GDM1 (cell line): ENCODE data around the gene MACROD2.

Source experiments
- DNase-seq: peaks from one replicate; lab custom pipeline; 2025; lab: John Stamatoyannopoulos, UW

Gene MACROD2

GRCh38 chr20:14866841-14867514, 871.7 kb downstream of the MACROD2 start:
- DNase-seq = no peak

GRCh38 chr20:14877301-14878028, 882.1 kb downstream of the MACROD2 start:
- DNase-seq = no peak

- DNase-seq = no peak
Measured at GRCh38 chr20:14878676-14879019, 883.3 kb downstream of the MACROD2 start.

GRCh38 chr20:14879020-14879697, 883.8 kb downstream of the MACROD2 start:
- no peak for DNase-seq

GRCh38 chr20:14879839-14880238, 884.5 kb downstream of the MACROD2 start:
- DNase-seq = no peak

GRCh38 chr20:14881518-14881917, 886.2 kb downstream of the MACROD2 start:
- no peak for DNase-seq

- no peak for DNase-seq
Measured at GRCh38 chr20:14882157-14882556, 886.8 kb downstream of the MACROD2 start.

- no peak for DNase-seq
Measured at GRCh38 chr20:14882846-14883245, 887.5 kb downstream of the MACROD2 start.

- DNase-seq = no peak
Measured at GRCh38 chr20:14883324-14883723, 888.0 kb downstream of the MACROD2 start.

GRCh38 chr20:14885661-14886060, 890.3 kb downstream of the MACROD2 start:
- no peak for DNase-seq

GRCh38 chr20:14888134-14888533, 892.8 kb downstream of the MACROD2 start:
- no peak for DNase-seq

- DNase-seq = no peak
Measured at GRCh38 chr20:14889496-14890255, 894.4 kb downstream of the MACROD2 start.

GRCh38 chr20:14890713-14891112, 895.4 kb downstream of the MACROD2 start:
- DNase-seq = no peak

- DNase-seq = no peak
Measured at GRCh38 chr20:14892782-14893181, 897.5 kb downstream of the MACROD2 start.

- DNase-seq = no peak
Measured at GRCh38 chr20:14896569-14896968, 901.3 kb downstream of the MACROD2 start.

GRCh38 chr20:14897608-14898007, 902.3 kb downstream of the MACROD2 start:
- no peak for DNase-seq

- no peak for DNase-seq
Measured at GRCh38 chr20:14902432-14903089, 907.2 kb downstream of the MACROD2 start.

- DNase-seq = no peak
Measured at GRCh38 chr20:14906908-14907434, 911.7 kb downstream of the MACROD2 start.

- no peak for DNase-seq
Measured at GRCh38 chr20:14910126-14910525, 914.8 kb downstream of the MACROD2 start.

- no peak for DNase-seq
Measured at GRCh38 chr20:14913896-14914620, 918.7 kb downstream of the MACROD2 start.

- no peak for DNase-seq
Measured at GRCh38 chr20:14914633-14915032, 919.3 kb downstream of the MACROD2 start.
